HUDEP-2 (cell line): Measurements from ENCODE around the gene C10orf90.

ENCODE experiments used
- DNase-seq, 76 experiments: peaks; one replicate each; lab custom pipeline; 2025; ENCODE audit not compliant: unreplicated experiment in 76 of 76; lab: John Stamatoyannopoulos, UW

Gene C10orf90

GRCh38 chr10:126518218-126519080 is 152.0 kb downstream of the C10orf90 start:
- DNase-seq, result no peak

DNA sequence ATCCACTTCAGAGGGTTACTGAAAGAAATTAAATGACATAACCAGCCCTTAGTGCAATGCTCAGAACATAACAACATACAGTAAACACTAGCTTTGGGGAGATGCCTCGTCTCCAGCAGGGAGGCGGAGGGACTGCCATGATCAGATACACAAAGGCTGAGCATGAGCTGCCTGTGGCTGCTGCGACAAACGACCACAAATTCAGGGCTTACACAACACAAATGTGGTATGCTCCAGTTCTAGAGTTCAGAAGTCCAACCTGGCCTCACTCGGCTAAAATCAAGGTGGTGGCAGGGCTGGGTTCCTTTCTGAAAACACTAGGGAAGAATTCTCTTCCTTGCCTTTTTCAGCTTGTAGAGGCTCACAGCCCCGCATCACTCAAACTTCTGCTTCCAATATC is 154.0 kb downstream of the C10orf90 start:
- no peak for DNase-seq

DNA sequence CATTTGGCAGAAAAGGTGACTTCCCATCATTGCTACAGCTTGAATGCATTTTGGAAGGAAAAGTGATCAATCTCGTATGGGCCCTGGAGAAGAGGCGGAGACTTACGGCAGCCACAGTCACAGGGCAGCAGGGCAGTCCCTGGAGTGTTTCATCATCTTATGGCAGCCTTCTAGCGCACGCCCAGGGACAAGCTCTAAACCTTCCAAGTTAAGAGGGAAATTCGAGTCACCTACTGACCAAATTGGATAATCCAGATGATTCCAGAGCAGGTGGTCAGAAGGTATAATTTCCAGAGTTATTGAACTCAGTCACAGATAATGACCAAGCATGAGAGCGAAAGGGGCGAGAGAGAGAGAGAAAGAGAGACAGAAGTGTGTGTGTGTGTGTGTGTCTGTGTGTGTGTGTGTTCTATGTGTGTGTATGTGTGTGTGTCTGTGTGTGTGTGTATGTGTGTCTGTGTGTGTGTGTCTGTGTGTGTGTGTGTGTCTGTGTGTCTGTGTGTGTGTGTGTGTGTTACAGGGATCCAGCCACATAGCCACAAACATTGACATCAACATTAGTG is 158.5 kb downstream of the C10orf90 start:
- DNase-seq, result no peak

DNA sequence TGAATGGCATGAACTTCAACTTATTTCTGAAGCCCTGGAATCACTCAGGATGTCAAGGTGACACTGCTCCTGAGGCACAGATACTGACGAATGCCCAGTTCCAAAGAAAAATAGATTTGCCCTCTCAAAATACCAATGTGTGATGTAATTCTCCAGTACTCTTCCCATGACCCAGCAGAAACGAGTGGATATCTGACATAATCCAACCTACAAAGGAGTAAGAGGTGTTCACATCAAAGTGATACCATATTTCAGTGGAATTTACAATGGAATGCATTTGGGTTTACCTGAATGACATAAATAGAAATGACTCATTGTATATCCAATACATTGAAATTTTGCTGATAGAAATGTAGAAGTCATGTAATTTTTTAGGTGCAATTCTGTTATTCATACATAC is 161.3 kb downstream of the C10orf90 start:
- no peak for DNase-seq

- no peak for DNase-seq
Measured at GRCh38 chr10:126508535-126509040, 161.9 kb downstream of the C10orf90 start.

DNA sequence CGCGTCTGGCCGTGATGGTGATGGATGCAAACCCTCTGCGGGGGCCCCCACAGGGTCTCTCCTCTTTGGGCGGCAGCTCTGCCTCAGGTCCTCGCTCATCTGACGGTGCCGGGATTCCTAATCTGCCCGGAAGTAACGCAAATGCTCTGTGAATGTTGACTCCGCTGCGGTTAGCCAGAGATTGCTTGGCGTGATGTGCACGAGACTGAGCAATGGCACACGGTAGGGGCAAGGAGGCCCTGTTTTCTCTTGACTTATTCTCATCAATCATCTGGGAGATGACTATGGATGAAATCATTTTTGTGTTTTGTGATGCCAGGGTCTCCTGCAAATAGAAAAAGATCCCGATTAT is 165.8 kb downstream of the C10orf90 start:
- DNase-seq, result no peak

DNA sequence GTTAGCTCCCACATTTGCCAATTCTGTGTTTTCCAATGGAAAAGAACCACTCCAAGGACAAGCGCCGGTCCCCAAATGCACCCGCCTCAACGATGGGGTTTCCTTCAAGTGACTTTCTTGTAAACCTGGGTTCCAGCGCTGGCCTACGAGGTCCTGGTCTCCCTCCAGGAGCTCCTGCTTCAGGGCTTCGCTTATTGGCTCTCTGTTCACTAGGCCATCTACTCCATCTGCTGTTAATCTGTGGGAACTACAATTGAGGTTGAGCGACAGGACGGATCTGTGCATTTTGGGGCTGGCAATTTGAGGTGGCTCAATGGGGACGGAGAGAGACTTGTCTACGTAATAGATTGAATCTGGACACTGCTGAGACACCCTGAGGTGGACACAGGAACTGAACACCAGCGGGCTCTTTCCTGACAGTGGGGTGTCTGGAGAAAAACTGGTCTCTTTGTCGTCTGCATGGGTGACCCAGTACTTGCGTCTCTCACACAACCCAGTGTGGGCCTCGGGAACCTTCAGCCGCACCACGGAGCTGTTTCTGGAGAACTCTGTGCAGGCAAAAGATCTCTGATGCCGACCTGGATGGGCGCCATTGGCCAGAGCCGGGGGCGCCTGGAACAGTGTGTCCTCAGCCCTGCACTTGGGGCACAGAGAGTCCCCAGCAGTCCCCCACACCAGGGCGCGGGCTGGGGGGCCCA is 166.3 kb downstream of the C10orf90 start:
- peak in 18 of 76 experiments; percentile 2 to 34 (median 6) for DNase-seq

DNA sequence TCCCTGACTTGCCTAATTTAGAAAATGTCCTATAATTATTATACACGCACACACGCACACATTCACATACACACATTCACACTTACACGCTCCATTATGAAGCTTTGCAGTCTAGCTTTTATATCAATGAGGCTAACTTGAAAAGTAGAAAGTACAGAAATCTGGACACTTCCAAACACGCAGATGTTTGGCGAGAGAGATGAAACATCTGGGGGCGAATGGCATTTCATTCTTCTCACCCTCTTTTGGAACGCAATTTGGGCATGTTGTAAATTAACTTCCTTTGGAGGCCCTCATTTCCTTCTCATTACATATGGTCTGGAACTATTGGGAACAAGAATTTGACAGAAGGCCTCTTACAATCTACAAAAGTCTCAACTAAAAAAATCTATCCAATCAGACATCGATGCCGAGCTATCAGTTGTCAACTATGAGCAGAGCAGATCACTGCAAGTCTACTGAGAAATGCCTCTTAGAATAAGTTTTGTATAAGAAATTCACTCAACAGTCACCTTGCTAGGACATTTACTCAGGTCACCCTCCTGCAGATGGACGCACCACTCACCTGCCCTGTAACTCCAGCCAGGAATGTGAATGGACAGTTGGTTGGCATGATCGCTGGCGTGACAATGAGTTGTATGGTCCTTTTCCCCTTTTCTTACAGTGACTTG is 167.0 kb downstream of the C10orf90 start:
- DNase-seq, result no peak

DNA sequence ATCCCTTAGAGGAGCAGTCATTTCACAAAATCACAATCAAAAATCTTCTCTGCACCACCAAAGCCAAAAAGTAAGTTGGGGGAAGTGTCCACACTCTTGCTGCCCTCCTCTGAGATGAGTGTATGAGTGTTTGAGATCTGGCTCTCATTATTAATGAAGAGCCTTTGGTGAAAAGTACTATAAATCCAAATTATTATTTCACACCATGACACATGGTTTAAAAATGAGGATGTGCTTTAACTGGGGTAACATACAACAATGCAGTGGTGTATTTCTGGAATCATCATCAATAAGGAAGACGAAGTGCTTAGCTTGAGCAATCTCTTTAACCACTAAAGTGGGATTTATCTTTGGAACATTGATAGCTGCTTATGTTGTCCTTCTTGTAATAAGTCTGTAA is 168.1 kb downstream of the C10orf90 start:
- no peak for DNase-seq

GRCh38 chr10:126501828-126502227 is 168.7 kb downstream of the C10orf90 start:
- no peak for DNase-seq

GRCh38 chr10:126500866-126501265 is 169.6 kb downstream of the C10orf90 start:
- DNase-seq, result no peak

DNA sequence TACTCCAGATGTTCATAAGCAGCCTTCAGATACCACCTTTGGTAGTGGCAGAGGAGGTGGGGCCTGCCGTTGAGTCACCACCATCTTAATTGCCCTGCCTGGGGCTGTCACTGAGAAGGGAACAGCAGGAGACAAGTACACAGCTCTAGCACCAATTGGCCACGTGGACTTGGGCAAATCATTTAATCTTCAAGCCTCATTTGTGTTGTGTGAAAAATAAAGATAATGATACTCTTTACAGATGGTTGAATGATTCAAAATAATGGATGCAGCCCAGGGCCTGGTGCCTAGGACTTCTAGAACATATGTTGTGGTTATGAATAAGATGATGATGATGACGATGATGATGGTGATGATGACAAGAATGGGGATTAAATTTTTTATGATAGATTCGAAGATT is 170.3 kb downstream of the C10orf90 start:
- no peak for DNase-seq

GRCh38 chr10:126499744-126500143 is 170.7 kb downstream of the C10orf90 start:
- DNase-seq, result no peak

DNA sequence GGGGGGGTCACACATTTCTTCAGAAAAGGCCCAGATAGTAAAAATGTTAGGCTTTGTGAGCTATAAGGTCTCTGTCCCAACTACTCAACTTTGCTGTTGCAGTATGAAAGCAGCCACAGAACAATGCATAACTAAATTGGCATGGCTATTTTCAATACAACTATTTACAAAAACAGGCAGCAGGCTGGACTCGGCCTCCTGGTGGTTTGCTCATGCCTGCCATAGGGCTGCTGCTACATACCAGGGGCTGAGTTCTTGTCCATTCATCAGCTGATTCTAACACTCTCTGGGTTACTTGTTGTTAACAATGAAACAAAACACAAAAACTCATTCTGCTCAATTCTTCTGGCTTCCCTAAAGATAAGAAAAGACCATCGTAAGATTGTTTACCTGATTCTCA is 172.8 kb downstream of the C10orf90 start:
- no peak for DNase-seq

GRCh38 chr10:126496771-126497545 is 173.5 kb downstream of the C10orf90 start:
- DNase-seq, result no peak

DNA sequence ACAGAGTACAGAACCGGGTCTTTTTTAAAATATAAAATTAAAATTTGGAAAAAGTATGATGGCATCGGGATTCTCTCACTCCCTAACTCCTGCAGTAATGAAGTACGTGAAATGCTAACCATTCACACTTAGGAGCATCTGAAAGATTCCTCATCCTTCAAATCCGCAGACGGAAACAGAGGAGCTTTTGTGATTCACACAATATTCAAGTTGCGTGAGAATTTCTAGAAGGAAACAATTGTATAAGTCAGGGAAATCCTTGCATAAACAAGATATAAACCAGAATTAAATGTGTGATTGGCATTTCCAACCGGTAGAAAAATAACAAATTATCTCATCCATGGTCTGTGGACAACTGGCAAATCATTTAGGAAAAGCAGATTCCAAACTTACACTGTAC is 179.0 kb downstream of the C10orf90 start:
- DNase-seq, result no peak

DNA sequence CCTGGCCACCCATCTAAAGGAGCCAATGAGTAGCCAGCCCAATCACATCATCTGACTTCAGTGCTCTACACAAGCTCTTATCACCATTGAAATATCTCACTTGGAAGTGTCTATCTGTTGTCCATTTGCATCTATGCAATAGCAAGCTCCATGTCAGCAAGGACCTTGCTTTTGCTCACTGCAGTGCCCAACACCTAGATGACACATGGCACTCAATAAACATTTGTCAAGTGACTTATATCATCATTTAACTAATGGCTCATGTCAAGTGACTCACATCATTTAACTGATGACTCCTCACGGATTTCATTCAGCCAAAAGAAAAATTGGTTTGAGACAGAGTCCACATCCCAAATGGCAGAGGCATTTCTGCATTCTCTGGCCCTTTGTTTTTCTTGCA is 189.3 kb downstream of the C10orf90 start:
- no peak for DNase-seq

DNA sequence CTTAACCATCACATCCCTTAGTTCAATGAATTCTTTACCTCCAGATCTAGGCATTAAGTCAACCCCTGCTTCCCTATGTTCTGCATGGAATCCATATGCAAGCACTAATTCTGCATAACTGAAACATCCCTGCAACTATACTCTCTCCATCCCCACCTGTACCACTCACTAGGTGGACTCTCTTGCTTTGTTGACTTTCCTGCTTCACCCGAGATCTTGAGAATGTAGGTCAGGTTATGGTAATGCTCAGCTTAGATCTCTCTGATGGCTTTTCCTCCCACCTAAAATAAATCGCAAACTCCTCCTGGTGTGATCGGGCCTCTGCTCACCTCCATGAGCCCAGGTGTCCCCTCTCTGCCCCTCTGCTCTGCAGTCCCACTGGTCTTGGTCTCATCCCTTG is 189.8 kb downstream of the C10orf90 start:
- DNase-seq, result no peak

GRCh38 chr10:126479280-126479895 is 191.1 kb downstream of the C10orf90 start:
- no peak for DNase-seq

DNA sequence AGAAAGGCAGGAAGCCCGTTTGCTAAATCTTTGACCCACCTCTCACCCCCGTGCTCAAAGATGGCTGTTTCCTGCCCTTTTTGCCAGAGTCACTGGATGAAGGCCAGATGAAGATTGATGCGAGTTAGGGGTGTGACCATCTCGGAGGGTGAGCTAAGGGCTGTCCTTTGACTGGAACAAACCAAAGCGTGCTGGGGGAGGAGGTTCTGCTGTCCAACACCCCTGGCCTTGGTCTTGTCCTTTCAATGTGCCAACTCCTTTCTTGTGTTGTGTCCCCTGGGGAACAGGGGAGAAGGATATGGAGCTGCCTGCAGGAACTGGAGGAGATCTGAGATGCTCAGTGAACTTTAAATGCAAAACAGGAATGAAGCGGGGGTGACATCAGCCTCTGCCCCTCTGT is 191.9 kb downstream of the C10orf90 start:
- DNase-seq, result no peak
